Measurements from ENCODE around the gene ICOS.

The ICOS gene

DNA sequence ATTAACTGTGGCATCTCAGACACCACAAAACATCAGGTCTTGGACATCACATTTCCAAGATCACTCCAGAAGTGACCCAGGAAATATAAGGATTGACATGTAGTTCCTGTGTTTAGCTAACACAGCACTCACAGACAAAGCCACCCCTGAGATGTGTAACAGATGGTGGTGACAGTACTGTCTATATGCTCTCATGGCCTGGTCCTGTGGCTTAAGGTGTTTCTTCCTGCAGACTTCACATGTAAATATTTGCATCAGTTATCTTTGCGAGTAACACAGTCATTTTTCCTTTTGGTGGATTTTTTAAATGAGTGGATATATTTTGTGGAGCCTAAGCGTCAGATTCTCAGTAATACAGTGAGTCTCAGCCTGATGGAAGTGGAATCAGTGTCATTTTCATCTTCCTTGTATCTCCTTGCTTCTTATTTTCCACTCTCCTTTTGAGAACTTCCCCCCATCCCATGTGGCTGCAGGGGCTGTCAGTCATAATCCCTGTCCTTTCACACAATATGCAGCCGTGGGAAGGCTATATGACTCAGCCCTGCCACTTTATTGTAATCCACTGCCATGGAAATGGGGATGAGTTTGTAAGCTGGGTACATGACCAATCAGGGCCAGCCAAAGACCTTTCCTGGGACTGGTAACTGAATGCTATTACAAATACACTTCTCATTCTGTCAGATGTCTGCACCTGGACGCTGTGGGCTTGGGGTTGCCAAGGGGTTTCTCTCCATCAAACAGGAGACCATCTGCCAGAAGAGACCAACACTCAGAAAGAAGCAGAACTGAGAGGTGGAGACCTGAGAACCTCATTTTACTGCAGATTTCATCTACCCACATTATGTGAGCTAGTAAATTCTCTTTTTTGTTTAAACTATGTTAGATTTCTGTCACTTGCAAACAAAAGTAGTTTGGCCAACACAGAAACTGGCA, 74.3 kb downstream of the ICOS start:
- TF ChIP-seq ZNF565 (CRISPR knock-in tag; conservative IDR thresholded peaks at IDR 0.05; ENCODE audit: low read depth): no peak
- no peak for TF ChIP-seq CSDC2 (CRISPR knock-in tag; IDR thresholded peaks at IDR 0.05)
- no peak for TF ChIP-seq ZC3H10 (CRISPR knock-in tag; IDR thresholded peaks at IDR 0.05)
- TF ChIP-seq PPARA (CRISPR knock-in tag; IDR thresholded peaks at IDR 0.05; ENCODE audit: borderline replicate concordance): no peak
- TF ChIP-seq ZFP30 (CRISPR knock-in tag; IDR thresholded peaks at IDR 0.05): no peak
- TF ChIP-seq CSRNP3 (CRISPR knock-in tag; IDR thresholded peaks at IDR 0.05): no peak
- TF ChIP-seq BACH2 (CRISPR knock-in tag; IDR thresholded peaks at IDR 0.05; ENCODE audit: borderline replicate concordance): no peak
- no peak for TF ChIP-seq RARB (CRISPR knock-in tag; IDR thresholded peaks at IDR 0.05)
- no peak for TF ChIP-seq OSR1 (CRISPR knock-in tag; IDR thresholded peaks at IDR 0.05)
- TF ChIP-seq ZNF70 (CRISPR knock-in tag; IDR thresholded peaks at IDR 0.05): no peak
- no peak for ATAC-seq

Data from SK-N-SH treated with all-trans-retinoic acid at 6 μM for 48 hours (cell line).